GM12873 (cell line): Measurements from ENCODE around the gene TEAD1.

ENCODE experiments used
- TF ChIP-seq, protein P1 (sequence below): IDR thresholded peaks from 2 replicates; pipeline ENCODE4 v1.5.1; 2012; ENCODE audit warnings: low read depth, mild to moderate bottlenecking, moderate library complexity, low read length, control low read depth; ENCODE audit not compliant: insufficient read depth; ENCODE audit errors: missing control alignments

TEAD1 gene

DNA sequence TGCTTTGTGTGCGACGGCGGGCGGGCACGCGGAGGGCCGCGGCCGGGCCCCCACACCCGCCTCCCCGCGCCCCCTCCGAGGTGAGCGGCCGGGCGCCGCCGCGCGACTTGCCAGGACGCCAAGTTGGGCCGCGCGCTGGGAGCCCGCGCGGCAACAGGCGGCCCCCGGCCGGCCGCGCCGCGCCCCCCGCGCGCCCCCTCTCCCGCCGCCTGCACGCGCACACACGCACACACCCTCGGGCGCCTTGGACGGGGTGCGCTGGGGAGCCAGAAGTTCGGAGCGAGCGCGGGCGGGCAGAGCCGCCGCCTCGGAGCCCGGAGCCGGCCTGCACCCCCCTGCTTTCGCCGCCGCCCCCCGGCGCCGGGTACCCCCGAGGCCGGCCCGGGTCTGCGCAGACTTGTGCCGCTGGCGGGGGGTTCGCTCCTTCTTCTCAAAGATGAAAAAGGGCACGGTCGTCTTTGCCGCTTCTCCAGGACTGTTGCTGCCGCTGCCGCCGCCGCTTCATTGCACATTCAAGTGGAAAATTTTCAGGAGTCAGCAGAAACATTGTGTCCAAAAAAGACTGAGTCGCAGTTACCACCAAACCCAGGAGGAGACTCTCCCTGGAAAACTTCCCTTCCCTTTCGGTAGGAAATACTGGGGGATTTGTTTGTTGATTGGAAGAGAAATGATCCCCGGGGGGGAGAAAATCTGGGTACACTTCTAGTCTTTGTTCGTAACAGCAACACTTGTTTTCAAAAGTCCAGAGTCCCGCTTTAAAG lies 895 bp downstream of the TEAD1 start:
- TF ChIP-seq, protein P1, sequence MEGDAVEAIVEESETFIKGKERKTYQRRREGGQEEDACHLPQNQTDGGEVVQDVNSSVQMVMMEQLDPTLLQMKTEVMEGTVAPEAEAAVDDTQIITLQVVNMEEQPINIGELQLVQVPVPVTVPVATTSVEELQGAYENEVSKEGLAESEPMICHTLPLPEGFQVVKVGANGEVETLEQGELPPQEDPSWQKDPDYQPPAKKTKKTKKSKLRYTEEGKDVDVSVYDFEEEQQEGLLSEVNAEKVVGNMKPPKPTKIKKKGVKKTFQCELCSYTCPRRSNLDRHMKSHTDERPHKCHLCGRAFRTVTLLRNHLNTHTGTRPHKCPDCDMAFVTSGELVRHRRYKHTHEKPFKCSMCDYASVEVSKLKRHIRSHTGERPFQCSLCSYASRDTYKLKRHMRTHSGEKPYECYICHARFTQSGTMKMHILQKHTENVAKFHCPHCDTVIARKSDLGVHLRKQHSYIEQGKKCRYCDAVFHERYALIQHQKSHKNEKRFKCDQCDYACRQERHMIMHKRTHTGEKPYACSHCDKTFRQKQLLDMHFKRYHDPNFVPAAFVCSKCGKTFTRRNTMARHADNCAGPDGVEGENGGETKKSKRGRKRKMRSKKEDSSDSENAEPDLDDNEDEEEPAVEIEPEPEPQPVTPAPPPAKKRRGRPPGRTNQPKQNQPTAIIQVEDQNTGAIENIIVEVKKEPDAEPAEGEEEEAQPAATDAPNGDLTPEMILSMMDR = no peak

DNA sequence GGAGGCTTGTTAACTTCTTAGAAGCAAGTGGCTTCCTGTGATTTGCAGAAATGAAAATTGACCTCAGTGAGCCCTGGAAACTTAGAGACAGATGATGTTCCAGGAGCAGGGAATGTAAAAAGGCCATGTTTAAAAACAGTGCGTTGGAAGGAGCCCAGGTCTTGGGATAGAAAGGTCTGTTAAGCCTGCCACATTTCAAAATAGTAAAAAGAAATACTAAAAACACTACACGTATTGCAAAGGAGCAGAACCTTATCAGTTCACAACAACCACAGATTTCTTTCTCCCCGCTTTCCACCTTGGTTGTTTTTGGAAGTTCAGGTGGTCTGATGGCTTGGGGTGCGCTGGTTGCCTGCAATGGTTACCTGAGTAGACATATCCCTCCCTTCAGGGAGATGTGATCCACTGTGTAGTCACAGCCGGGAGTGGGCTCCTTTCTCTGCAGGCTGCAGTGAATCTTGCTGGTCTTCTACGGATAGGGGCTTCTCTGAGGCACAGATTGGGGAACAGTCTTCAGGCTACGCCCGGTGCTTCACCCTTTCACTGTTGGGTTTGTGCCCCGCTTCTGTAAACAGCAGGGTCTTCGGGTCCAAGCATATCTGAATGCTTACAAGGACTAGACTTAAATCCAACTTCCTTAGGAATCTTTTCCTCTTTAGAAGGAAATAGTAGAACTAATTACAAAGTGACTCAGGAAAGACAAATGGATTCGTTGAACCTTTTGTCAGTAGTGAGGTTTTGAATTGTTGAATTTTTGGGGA lies 1.9 kb downstream of the TEAD1 start:
- TF ChIP-seq, protein P1 = no peak

DNA sequence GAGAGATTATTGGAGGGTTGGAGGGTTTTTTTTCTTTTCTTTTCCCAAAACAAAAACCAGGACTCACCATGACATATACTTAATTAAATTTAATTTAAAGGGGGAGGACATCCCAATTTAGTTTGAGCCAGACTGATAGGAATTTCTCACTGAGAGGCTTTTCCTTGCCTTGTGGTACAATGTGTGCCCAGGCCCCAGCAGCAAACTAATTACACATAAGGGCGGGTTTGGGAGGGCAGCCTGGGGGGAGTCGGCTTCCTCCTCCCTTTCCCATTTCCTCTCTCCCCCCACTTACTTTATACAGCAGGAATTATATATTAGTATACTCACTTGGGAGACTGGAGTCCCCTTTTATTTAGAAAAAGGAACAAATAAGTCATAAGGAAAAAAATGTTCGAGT lies 2.9 kb downstream of the TEAD1 start:
- TF ChIP-seq, protein P1 = no peak

DNA sequence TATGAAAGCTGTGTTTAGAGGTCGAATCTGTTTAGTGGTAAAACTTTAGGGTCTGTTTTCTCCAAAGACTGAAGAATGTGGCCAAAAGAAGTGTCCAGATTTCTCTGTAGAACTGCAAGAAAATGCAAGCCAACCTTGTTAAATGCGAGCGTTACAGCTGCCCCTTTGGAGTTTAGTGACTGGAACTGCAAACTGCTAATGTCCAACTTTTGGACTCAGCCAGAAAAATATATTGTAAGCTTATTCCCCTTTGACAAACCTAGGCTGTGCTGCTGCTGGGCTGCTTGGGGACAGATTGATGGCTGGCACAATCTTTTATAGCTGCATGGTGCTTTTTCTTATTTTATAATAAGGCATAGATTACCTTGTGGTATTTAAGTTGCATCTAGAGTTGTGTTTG lies 3.9 kb downstream of the TEAD1 start:
- TF ChIP-seq, protein P1 = no peak

DNA sequence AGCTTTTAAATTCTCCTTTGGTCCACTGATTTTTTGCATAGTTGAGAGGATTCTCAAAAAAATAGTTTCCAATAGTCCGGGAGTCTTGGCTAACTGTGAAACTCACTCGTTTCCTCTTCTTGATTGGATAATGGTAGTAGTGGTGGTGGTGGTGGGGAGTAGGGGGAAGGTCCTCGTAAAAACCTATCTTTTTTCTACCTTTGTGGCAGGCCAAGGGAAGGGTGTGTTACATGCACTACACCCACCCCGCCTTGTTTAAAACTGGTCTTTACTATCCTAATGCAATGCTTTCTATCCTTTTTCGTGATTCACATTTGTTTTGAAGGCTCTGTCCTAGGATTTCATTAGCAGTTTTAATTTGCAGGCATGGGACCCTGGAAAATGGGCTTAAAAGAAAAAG lies 4.8 kb downstream of the TEAD1 start:
- TF ChIP-seq, protein P1 = no peak

DNA sequence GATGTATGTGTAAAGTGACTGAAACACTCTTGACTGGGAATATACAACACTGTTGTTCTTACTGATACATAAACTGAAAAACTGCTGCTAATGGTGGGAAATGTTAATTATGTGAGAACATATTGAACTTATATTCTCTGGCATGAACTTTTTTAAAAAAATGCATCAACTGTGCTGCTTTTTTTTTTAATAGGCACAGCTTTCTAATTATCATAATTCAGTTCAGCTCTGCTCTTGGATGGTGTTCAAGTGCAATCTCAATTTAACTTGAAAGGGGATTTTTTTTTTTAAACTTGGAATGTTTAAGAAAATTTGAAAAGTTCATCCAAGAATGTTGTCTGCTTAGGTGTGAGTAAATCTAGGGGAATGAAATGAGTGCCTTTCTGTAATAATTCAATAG lies 5.2 kb downstream of the TEAD1 start:
- TF ChIP-seq, protein P1 = no peak

DNA sequence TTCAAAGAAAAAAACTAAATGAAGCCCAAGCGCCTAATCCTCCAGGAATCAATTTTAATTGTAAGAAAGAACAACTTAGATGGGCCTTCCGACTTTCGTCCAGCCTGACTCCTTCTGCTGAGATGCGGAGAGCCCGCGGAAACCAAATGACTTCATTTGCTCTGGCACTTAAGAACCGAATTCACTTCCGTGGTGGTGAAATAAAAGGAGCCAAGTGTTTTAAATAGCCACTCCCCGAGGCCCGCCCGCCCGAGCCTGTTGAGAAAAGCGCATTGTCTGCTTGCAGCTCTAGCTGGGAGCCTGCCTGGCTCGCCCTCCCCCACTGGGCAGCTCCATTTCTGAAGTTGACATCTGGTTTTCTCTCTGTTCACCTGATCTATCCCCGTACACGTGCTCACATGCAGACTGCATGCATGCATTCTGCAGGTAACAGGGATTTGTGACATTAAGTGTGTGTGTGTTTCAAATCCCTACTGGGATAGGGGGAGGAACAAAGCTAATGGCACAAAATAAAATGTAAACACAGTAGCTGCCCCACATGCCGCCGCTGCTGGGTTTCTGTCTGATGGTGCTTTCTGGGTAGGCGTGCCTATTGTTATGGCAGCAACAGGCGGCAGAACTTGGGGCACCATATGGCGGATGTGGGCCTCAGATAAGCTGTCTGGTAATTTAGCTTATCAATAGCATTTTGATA lies 6.2 kb downstream of the TEAD1 start:
- TF ChIP-seq, protein P1 = no peak
